Stimulated activated naive CD8-positive, alpha-beta T cell treated with anti-CD3 and anti-CD28 coated beads, Interleukin-15, Interleukin-2, amounts not matched to agents 100 ng/mL and 50 ng/mL, for 24 hours (primary cell): ENCODE results near the gene CDKN2AIP.
A peak's percentile ranks its signal among the peaks of the same experiment; 100 is the strongest.
"Not testable (repeated sequence)": the region's sequence is repeated elsewhere in the genome, so short reads cannot be mapped to it uniquely, and the experiment has no call there.

Experiments used
- H3K27ac Mint-ChIP-seq: one replicate; pipeline ENCODE4 v1.8.0; 2021; ENCODE audit warnings: mild to moderate bottlenecking, mixed read lengths
- H3K27me3 Mint-ChIP-seq: one replicate; pipeline ENCODE4 v1.8.0; 2021; ENCODE audit warnings: mixed read lengths
- H3K36me3 Mint-ChIP-seq: one replicate; pipeline ENCODE4 v1.8.0; 2021; ENCODE audit warnings: low read depth, mixed read lengths
- H3K4me1 Mint-ChIP-seq: one replicate; pipeline ENCODE4 v1.8.0; 2021; ENCODE audit warnings: low read depth, mixed read lengths
- H3K4me3 Mint-ChIP-seq: one replicate; pipeline ENCODE4 v1.8.0; 2021; ENCODE audit warnings: mild to moderate bottlenecking, mixed read lengths
- H3K9me3 Mint-ChIP-seq: one replicate; pipeline ENCODE4 v1.8.0; 2021; ENCODE audit warnings: mixed read lengths

Gene CDKN2AIP

DNA sequence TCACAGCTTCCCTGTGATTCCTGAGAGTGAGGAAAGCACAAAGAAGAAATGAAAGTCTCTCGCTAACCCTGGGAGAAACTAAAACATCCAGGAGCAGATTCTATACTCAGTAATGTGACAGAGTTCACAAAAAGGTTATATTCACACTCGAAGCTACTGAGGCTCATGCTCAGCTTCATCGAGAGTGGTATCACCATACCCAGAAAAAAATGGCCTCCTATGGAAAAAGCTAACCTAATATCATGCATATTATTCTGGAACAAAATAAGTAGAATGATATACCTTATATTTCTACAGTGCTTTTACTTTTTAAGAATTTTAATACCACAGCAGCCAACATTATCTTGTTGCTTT is 13.5 kb upstream of the CDKN2AIP start:
- H3K4me1 Mint-ChIP-seq: peaks cover 28% of the 10 kb centered on the region
- no peaks in the 10 kb centered on the region for H3K27me3 Mint-ChIP-seq
- no peaks in the 10 kb centered on the region for H3K9me3 Mint-ChIP-seq
- H3K27ac Mint-ChIP-seq: peak overlapping the region; percentile 78
- H3K4me3 Mint-ChIP-seq: peak overlapping the region; percentile 8
- H3K36me3 Mint-ChIP-seq: no peaks in the 10 kb centered on the region

DNA sequence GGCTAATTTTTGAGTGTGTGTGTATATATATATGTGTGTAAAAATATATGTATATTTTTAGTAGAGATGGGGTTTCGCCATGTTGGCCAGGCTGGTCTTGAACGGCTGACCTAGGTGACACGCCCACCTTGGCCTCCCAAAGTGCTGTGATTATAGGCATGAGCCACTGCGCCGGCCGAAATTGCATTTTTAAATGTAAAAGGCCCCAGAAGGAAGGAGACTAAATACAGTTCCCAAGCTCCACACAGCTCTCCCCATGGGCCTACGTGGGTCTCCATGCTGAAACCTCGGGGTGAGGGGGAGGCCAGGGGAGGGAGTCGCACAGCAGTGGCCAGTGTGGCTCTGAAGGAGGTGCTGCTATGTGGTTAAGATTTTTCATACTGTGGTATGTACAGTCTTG is 12.8 kb upstream of the CDKN2AIP start:
- H3K4me1 Mint-ChIP-seq: peaks cover 28% of the 10 kb centered on the region
- H3K36me3 Mint-ChIP-seq: no peaks in the 10 kb centered on the region
- no peak overlapping the region for H3K27ac Mint-ChIP-seq
- H3K9me3 Mint-ChIP-seq: no peaks in the 10 kb centered on the region
- no peaks in the 10 kb centered on the region for H3K27me3 Mint-ChIP-seq
- H3K4me3 Mint-ChIP-seq: no peak overlapping the region

DNA sequence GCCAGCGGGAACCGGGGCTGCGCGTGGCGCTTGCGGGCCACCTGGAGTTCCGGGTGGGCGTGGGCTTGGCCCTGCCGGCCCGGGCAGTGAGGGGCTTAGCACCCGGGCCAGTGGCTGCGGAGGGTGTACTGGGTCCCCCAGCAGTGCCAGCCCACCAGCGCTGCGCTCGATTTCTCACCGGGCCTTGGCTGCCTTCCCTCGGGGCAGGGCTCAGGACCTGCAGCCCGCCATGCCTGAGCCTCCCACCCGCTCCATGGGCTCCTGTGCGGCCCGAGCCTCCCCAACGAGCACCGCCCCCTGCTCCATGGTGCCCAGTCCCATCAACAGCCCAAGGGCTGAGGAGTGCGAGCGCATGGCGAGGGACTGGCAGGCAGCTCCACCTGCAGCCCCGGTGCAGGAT is 11.3 kb upstream of the CDKN2AIP start:
- not testable (repeated sequence) for H3K27me3 Mint-ChIP-seq, H3K27ac Mint-ChIP-seq, H3K9me3 Mint-ChIP-seq, H3K36me3 Mint-ChIP-seq, H3K4me3 Mint-ChIP-seq
- peaks cover 28% of the 10 kb centered on the region for H3K4me1 Mint-ChIP-seq

DNA sequence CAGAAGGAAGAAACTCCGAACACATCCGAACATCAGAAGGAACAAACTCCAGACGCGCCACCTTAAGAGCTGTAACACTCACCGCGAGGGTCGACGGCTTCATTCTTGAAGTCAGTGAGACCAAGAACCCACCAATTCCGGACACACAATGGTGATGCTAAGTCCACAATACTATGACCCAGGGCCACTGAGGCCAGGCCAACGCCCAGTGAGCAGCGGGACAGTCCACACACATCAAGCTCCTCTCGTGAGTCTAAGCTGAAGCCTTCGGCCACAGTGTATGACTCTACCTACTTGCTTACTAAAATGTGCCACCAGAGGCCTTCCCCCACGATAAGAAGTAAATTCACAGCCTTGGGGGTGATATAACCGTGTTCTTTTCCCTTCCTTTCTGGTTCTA is 10.2 kb upstream of the CDKN2AIP start:
- H3K4me1 Mint-ChIP-seq: peaks cover 28% of the 10 kb centered on the region
- no peak overlapping the region for H3K4me3 Mint-ChIP-seq
- H3K27me3 Mint-ChIP-seq: no peaks in the 10 kb centered on the region
- H3K9me3 Mint-ChIP-seq: no peaks in the 10 kb centered on the region
- peak overlapping the region; percentile 26 for H3K27ac Mint-ChIP-seq
- no peaks in the 10 kb centered on the region for H3K36me3 Mint-ChIP-seq

DNA sequence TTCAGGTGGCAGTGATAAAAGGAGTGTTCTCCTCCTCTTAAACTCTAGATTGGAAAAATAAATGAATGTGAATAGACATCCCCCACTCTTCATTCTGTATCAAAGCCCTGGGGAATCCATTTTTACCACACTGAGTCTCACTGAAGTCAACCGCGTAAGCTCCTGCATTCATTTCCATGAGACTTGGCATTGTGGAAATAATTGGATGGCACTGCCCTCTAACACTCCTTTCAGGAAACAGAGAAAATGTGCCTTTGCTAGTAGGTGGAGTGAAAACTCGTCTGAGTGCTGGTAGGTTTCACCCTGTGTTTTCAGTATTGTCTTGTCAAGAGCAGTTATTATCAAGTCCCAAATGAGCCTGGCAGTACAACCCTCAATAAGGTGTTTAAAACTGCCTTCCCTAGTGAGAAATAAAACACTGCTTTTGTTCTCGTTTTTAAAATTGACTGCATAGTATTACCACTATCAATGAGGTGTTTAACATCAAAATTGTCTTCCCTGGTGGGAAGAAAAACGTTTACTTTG is 9.7 kb upstream of the CDKN2AIP start:
- no peaks in the 10 kb centered on the region for H3K9me3 Mint-ChIP-seq
- H3K36me3 Mint-ChIP-seq: no peaks in the 10 kb centered on the region
- H3K27ac Mint-ChIP-seq: no peak overlapping the region
- H3K4me3 Mint-ChIP-seq: no peak overlapping the region
- peaks cover 28% of the 10 kb centered on the region for H3K4me1 Mint-ChIP-seq
- no peaks in the 10 kb centered on the region for H3K27me3 Mint-ChIP-seq

DNA sequence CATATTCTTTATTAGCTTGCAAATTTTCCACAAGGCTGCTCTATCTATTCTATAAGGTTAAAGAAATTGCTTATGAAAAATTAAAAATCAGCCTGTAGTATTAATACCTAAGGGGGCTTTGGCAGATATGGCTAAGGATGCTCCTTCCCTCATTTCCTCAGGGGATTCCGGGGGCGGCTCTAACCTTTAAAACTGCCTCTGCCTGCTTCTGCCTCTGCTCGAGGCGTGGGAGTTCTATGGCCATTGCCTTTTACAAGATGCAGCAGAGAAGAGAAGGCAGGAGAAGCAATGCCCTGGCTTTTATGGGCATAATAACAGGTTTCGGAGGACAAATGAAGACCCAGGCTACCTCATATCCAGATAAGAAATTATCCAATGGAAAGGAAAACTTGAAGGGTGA is 8.6 kb upstream of the CDKN2AIP start:
- no peak overlapping the region for H3K4me3 Mint-ChIP-seq
- peaks cover 21% of the 10 kb centered on the region for H3K4me1 Mint-ChIP-seq

DNA sequence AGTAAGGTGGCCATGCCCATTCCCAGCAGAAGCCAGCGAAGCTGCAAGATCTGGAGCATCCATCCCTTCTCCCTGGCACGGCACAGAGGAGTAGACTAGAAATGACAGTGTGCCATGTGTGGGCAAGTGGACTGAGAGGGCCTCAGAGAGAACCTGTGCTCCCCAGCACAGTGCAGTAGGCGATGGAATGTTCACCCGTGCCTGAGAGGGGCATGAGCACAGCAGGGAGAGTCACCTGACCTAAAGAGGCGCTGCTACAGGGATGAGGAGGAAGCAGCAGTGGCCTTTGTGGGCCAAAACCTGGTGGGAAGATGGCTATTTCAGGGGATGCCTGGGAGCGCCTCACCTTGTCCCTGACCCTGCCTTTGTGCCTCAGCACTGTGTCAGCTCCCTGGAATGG is 8.0 kb upstream of the CDKN2AIP start:
- Mint-ChIP-seq H3K27ac (no peak overlapping the region), H3K4me1 (peaks cover 15% of the 10 kb centered on the region), H3K27me3 (no peaks in the 10 kb centered on the region), H3K9me3 (no peaks in the 10 kb centered on the region), H3K36me3 (no peaks in the 10 kb centered on the region), H3K4me3 (no peak overlapping the region)

More for the DNA sequence above, 8.6 kb upstream of the CDKN2AIP start:
- Mint-ChIP-seq H3K36me3 (no peaks in the 10 kb centered on the region), H3K27me3 (no peaks in the 10 kb centered on the region), H3K27ac (no peak overlapping the region), H3K9me3 (no peaks in the 10 kb centered on the region)

DNA sequence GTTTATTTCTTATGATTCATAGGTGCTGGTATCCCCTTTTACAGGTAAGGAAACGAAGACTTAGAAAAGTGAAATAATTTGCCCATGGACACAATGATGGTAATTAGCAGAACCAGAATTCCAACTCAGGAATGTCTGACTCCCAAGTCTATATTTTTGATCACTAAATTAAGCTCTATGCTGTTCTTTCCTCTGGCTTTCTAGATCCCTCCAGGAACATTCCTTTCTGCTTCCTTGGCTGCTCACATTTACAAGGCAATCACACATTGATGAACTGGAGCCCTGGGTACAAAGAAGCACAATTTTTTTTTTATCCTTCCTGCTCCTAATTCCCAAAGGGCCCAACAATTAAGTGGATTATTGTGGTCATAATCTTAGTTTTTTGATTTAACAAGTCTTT is 7.0 kb upstream of the CDKN2AIP start:
- Mint-ChIP-seq H3K4me1 (peaks cover 7% of the 10 kb centered on the region), H3K9me3 (no peaks in the 10 kb centered on the region), H3K4me3 (no peak overlapping the region), H3K36me3 (no peaks in the 10 kb centered on the region), H3K27ac (no peak overlapping the region), H3K27me3 (no peaks in the 10 kb centered on the region)

DNA sequence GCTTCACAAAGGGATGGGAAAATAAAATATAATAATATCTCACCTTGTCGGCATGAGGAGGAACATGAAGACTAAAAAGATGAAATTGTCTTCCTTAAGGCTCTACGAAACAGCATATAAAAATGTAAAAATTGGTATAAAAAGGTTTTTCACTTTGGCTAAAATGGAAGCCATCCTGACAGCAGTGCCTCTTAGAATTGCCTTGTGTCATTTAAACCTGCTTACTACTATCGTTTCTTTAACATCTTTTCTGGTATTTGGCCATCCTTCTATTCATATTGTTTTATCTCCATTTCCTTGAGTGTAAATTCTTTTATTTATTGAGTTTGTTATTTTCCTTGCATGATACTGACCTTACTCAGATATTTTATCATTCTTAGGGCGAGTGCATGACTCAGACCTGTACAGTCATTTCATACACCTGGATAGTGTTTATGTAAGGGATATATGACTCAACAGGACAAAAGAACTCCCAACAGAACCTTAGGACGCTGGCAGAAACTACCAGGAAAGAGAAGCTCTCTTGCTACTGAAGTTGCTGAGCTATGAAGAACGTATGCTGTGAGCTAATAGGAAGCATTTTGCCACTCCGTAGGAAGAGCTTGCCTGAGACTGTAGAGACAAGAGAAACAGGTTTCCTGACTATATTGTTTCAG is 5.8 kb upstream of the CDKN2AIP start:
- Mint-ChIP-seq H3K4me3 (no peak overlapping the region), H3K4me1 (peaks cover 15% of the 10 kb centered on the region), H3K27me3 (no peaks in the 10 kb centered on the region), H3K27ac (no peak overlapping the region), H3K9me3 (no peaks in the 10 kb centered on the region), H3K36me3 (no peaks in the 10 kb centered on the region)

DNA sequence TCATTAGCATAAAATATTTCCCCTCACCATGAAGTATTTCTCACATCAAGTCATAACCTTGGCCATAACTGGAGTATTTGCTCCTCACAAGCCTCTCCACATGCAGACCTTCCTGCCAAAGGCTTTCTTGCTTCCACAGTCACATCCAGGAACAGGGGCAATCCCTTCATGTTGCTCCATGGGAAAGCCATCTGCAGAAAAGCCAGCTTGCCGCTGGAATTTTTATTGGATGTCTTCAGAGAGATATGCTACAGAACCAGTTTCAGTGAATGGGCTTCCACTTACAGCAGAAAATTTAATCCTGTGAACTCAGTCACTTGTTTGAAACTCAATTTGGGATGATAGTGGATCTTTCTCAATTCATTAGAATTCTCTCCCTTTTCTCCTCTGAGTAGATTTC is 3.2 kb upstream of the CDKN2AIP start:
- Mint-ChIP-seq H3K4me1 (peaks cover 22% of the 10 kb centered on the region), H3K27ac (no peak overlapping the region)

DNA sequence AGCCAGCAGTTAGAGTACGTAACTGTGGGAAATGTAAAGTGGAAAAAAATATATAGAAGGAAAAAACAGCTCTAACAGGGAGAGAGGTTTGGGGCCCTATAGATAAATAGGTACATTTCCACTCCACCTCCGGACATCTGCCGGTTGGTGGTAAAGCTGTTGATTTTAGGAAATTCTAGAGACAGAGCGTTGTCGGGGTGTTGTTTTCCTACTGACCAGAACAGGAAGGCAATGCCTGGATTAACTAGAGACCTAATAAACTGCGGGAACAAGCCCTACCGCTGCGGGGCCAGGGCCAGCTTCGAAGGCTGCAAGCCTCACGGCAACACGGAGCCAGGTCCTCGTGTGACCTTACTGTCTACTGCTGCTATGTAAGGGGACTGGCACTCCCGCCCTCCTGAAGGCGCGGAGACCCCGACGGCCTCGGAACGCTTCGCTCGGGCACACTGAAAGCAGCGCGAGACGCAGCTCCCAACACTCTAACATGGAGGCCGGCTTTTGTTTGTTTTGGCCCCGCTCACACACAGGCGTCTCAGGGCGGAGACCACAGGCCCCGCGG is 702 bp upstream of the CDKN2AIP start:
- Mint-ChIP-seq H3K36me3 (peaks cover 32% of the 10 kb centered on the region), H3K27me3 (no peaks in the 10 kb centered on the region), H3K4me1 (peaks cover 44% of the 10 kb centered on the region), H3K9me3 (no peaks in the 10 kb centered on the region), H3K27ac (peak overlapping the region; percentile 97), H3K4me3 (peak overlapping the region; percentile 97)

More for the DNA sequence above, 3.2 kb upstream of the CDKN2AIP start:
- Mint-ChIP-seq H3K27me3 (no peaks in the 10 kb centered on the region), H3K9me3 (no peaks in the 10 kb centered on the region), H3K36me3 (peaks cover 11% of the 10 kb centered on the region), H3K4me3 (no peak overlapping the region)

DNA sequence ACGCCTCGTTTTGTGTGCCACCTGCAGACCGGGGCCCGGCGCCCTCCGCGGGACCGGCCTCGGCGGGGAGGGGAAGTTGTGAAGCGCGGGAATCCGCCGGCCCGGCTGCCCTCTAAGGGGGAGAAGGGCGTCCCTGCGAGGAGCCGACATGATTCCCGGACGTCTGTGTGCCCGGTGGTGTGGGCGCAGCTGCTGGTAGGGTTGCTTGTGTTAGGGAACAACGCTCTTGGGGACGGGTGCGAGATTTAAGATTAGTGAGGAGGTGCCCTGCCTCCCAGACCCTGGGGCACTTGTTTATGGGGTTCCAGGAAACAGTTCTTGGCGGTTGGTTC is 627 bp downstream of the CDKN2AIP start:
- peaks cover 40% of the 10 kb centered on the region for H3K36me3 Mint-ChIP-seq
- H3K4me1 Mint-ChIP-seq: peaks cover 52% of the 10 kb centered on the region
- peak overlapping the region; percentile 93 for H3K27ac Mint-ChIP-seq

DNA sequence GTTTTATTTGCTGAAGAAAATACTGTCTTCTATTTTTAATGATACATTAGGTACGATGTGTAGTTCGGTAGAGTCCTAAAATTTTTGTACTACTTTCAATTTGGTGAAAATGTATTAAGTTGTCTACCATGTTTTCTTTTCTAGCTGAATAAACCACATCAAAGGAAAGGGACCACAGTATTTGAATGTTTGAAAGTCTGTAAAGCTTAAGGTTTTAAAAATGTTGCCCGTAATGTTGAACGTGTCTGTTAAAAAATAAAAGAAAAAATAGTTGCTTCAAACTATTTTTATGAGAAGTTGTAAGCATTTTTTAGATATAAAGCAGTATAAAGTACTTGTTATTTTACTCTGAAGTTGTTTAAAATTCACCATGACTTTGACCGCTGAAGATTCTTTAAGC is 3.2 kb downstream of the CDKN2AIP start:
- Mint-ChIP-seq H3K4me3 (peak overlapping the region; percentile 97), H3K36me3 (peaks cover 52% of the 10 kb centered on the region), H3K27ac (peak overlapping the region; percentile 70), H3K27me3 (no peaks in the 10 kb centered on the region), H3K9me3 (no peaks in the 10 kb centered on the region), H3K4me1 (peaks cover 55% of the 10 kb centered on the region)

More for the DNA sequence above, 627 bp downstream of the CDKN2AIP start:
- H3K9me3 Mint-ChIP-seq: no peaks in the 10 kb centered on the region
- H3K4me3 Mint-ChIP-seq: peak overlapping the region; percentile 97
- no peaks in the 10 kb centered on the region for H3K27me3 Mint-ChIP-seq

DNA sequence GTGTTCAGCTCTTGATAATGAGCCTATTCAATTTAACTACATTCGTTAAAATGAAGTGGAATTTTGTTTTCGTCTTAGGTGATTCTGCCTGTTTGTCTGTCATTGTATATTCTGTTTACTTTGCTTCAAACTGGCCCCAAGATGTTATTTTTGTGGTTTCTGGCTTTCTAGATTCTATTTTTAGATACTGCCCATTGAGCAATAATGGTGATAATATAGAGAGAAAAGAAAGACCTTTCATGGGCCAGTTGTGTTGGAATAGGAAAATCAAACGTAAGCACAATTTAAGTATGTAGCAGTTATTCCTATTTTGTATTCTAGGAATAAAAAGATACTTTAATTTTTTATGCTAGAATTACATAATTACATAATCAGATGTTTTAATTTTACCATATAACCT is 4.0 kb downstream of the CDKN2AIP start:
- H3K27ac Mint-ChIP-seq: peak overlapping the region; percentile 76
- H3K4me3 Mint-ChIP-seq: peak overlapping the region; percentile 37
- no peaks in the 10 kb centered on the region for H3K27me3 Mint-ChIP-seq
- no peaks in the 10 kb centered on the region for H3K9me3 Mint-ChIP-seq
- peaks cover 52% of the 10 kb centered on the region for H3K36me3 Mint-ChIP-seq
- H3K4me1 Mint-ChIP-seq: peaks cover 49% of the 10 kb centered on the region

DNA sequence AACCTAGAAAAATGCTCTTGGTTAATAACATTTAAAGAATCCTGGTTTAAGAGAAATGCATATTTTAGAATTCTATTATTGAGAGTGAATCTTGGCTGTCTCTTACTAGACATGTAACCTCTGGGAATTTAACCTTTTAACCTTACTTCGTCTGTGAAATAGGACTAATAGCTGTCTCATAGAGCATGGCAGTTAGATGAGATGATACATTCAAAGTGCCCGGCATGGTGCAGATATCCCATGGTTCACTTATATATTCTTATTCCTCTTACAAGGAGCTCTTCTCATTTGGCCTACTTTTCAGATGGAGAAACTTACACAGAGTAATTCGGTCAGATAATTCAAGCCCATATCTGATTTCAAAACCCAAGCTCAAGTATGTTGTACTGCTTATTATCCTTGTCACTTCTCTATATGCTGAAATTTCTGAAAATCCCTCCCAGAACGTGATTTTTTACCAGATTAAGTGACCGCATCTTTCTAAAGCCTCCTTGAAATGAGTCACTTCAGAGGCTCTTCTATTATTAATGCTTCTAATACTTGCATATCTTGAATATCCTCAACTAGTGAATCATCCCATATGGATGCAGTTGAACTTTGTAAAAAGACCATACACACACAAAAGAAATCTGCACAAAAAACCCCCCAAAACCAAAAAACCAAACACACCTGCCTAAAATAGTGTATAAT is 4.9 kb downstream of the CDKN2AIP start:
- Mint-ChIP-seq H3K4me3 (no peak overlapping the region), H3K27ac (peak overlapping the region; percentile 49), H3K9me3 (no peaks in the 10 kb centered on the region), H3K36me3 (peaks cover 52% of the 10 kb centered on the region), H3K27me3 (no peaks in the 10 kb centered on the region), H3K4me1 (peaks cover 44% of the 10 kb centered on the region)
